ENCODE results near the gene LHX3. TPM values are rescaled to one million over a fixed set of nuclear protein-coding genes. Genes with fewer than 3 reads are reported as not detected.
A peak's percentile ranks its signal among the peaks of the same experiment; 100 is the strongest.

The LHX3 gene
- total and polyA plus RNA-seq, 2 of the 4 experiments (the other 2 are of a cell fraction), result not detected

GRCh38 chr9:136225748-136226679, 21.1 kb upstream of the LHX3 start:
- DNase-seq (peak; percentile 31), ATAC-seq (ENCODE audit: low read depth) (peak; percentile 88)
- no peak overlapping the region for H3K23ac ChIP-seq (ENCODE audit: low read depth, low read length)
- WGBS, 2 experiments (ENCODE audit: extremely low coverage in 2 of 2, insufficient read length in 1 of 2), result 83% methylated on average over 12 of the region's 30 CpGs; no CpG with 5 or more reads in 1 of the 2 experiments
- no peak overlapping the region for H4K8ac ChIP-seq (ENCODE audit: low read depth in 2 of 2, low read length in 2 of 2)
- H4K20me1 ChIP-seq (ENCODE audit: insufficient read depth, low read length), result peaks cover 34% of the 10 kb centered on the region
- no peak overlapping the region for H2BK20ac ChIP-seq (ENCODE audit: low read depth, low read length)
- no peak overlapping the region for H2BK120ac ChIP-seq (ENCODE audit: low read depth, low read length)
- H2BK5ac ChIP-seq (ENCODE audit: low read depth, low read length, poor library complexity, severe bottlenecking), result no peak overlapping the region
- H3K9me1 ChIP-seq (ENCODE audit: insufficient read depth, low read length), result peaks cover 6% of the 10 kb centered on the region; the same call in 1 of the 2 replicates
- H3K36me3 ChIP-seq (ENCODE audit: control insufficient read depth, insufficient read depth, low read length), result peaks cover 16% of the 10 kb centered on the region
- in situ Hi-C loops (cut with MboI; ENCODE audit: low sequenced_read_pairs) (no loop called here), intact Hi-C loops (cut with micrococcal nuclease) (no loop called here), dilution Hi-C loops (cut with HindIII; ENCODE audit: low sequenced_read_pairs, unreplicated experiment) (no loop called here)
- H3K79me1 ChIP-seq (ENCODE audit: low read depth in 1 of 2, low read length in 2 of 2), result peaks cover 11 to 32% of the 10 kb centered on the region in 2 experiments; a peak in 3 of 4 replicates
- H3K56ac ChIP-seq (ENCODE audit: extremely low read depth, insufficient read depth, low read length), result no peak overlapping the region
- H3K9ac ChIP-seq (ENCODE audit: low read depth, low read length), result no peak overlapping the region
- no peaks in the 10 kb centered on the region for H3K27me3 ChIP-seq (ENCODE audit: control insufficient read depth, insufficient read depth, low read length)
- no peak overlapping the region for H3K18ac ChIP-seq (ENCODE audit: low read depth, low read length)
- no peak overlapping the region for H2AK9ac ChIP-seq (replicated peaks; ENCODE audit: low read depth, low read length, poor library complexity)
- H3K4me3 ChIP-seq (ENCODE audit: insufficient read depth, low read depth, low read length), result no peak overlapping the region
- BruUV-seq (replicated peaks), result no TSS peak
- no peak overlapping the region for H3K4me2 ChIP-seq (ENCODE audit: low read depth, low read length)
- no peaks in the 10 kb centered on the region for H3K9me3 ChIP-seq (ENCODE audit: control insufficient read depth, insufficient read depth, low read length)
- H3K14ac ChIP-seq (replicated peaks; ENCODE audit: low read depth, low read length), result no peak overlapping the region
- no peak overlapping the region for H4K5ac ChIP-seq (ENCODE audit: low read depth, low read length)
- POLR2A ChIA-PET (ENCODE audit: unreplicated experiment), result no interaction called here
- no peak overlapping the region for H3K27ac ChIP-seq (ENCODE audit: insufficient read depth, low read length)
- H2AFZ ChIP-seq (replicated peaks; ENCODE audit: low read length, poor library complexity), result peak overlapping the region; percentile 65
- TF ChIP-seq USF2 (IDR thresholded peaks at IDR 0.05; ENCODE audit: low read depth, low read length), result no peak
- peak; percentile 45; the same call in 1 of the 2 replicates for TF ChIP-seq RAD21 (IDR thresholded peaks at IDR 0.05; ENCODE audit: low read length)
- TF ChIP-seq MAFK (IDR thresholded peaks at IDR 0.05; ENCODE audit: low read depth, low read length), result no peak
- TF ChIP-seq CTCF (conservative IDR thresholded peaks at IDR 0.05; ENCODE audit: low read depth, low read length), result peak; percentile 63
- TF ChIP-seq CHD1 (IDR thresholded peaks at IDR 0.05; ENCODE audit: low read depth, low read length), result no peak
- peak; percentile 38 for TF ChIP-seq SMC3 (IDR thresholded peaks at IDR 0.05; ENCODE audit: low read depth, low read length)
- no peak overlapping the region for H2AK5ac ChIP-seq (ENCODE audit: low read depth, low read length)
- H4K91ac ChIP-seq (ENCODE audit: insufficient read depth, low read depth, low read length), result no peak overlapping the region
- no peak overlapping the region for H2BK15ac ChIP-seq (ENCODE audit: low read depth, low read length)
- H3K4ac ChIP-seq (ENCODE audit: low read depth, low read length), result no peak overlapping the region
- CTCF ChIA-PET, result no interaction called here
- H3K4me1 ChIP-seq (ENCODE audit: control insufficient read depth, insufficient read depth, low read length), result peaks cover 6% of the 10 kb centered on the region; the same call in 1 of the 2 replicates

Data from IMR-90 (cell line).